Urinary bladder (tissue), 4 donors: ENCODE measurements around the gene RYR3. TPM values are rescaled to one million over a fixed set of nuclear protein-coding genes. Genes with fewer than 3 reads are reported as not detected.

Experiments used
- DNase-seq: peaks from one replicate; pipeline ENCODE4 v3.0.0-alpha.2; 2015; ENCODE audit errors: extremely low spot score
- H3K27ac ChIP-seq: one replicate; pipeline ENCODE4 v1.5.1; 2013; ENCODE audit warnings: low read depth, mild to moderate bottlenecking, moderate library complexity
- H3K36me3 ChIP-seq: one replicate; pipeline ENCODE4 v1.6.1; 2013; ENCODE audit warnings: mild to moderate bottlenecking, moderate library complexity; ENCODE audit not compliant: insufficient read depth
- H3K4me1 ChIP-seq: one replicate; pipeline ENCODE4 v1.6.1; 2013; ENCODE audit warnings: mild to moderate bottlenecking, moderate library complexity; ENCODE audit not compliant: insufficient read depth
- H3K4me3 ChIP-seq: one replicate; pipeline ENCODE4 v1.5.1; 2013; ENCODE audit warnings: low read depth, low read length
- WGBS: extraction: QIAGEN DNeasy Blood & Tissue Kit; methylation state at CpG from one replicate; pipeline ENCODE4 v1.1.7; 2013; 5-methylcytosine and 5-hydroxymethylcytosine counted together
- polyA plus RNA-seq: library from polyadenylated mRNA; stranded (reverse); fragments of 200-250 nt; gene quantifications from one replicate; pipeline ENCODE4 v1.2.3, GENCODE V29; 2013
- total RNA-seq: library from RNA; depleted of rRNA; stranded (reverse); fragments of >200 nt; gene quantifications from one replicate; pipeline ENCODE4 v1.2.3, GENCODE V29; 2014
- donor health status: healthy with polysubstance abuse.
- donor health status: healthy.

RYR3 gene
- total and polyA plus RNA-seq, 2 donors = 5.1 to 10.5 TPM

DNA sequence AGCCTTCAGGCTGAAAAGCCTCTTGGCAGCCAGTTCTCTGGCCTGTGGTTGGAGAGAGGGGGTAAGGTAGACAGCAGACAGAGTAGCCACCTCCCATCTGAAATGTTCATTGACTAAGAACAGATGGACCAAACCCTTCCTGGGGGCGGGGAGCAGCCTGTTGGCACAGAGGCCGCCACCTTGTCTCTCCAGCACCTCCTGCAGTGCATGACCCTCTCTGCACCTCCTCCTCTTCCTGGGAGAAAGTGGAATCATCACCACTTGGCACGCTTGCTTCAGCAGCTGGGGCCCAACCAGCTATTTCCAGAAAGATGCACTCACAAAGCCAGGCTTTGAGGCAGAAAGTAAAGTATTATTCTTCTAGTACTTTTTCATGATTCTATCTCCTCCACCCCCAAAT lies 344.1 kb downstream of the RYR3 start:
- no peak overlapping the region for H3K27ac ChIP-seq
- H3K36me3 ChIP-seq = no peaks in the 10 kb centered on the region
- DNase-seq = no peak
- no peak overlapping the region for H3K4me3 ChIP-seq
- H3K4me1 ChIP-seq = no peaks in the 10 kb centered on the region
- 66% methylated on average over 3 of the region's 3 CpGs for WGBS

DNA sequence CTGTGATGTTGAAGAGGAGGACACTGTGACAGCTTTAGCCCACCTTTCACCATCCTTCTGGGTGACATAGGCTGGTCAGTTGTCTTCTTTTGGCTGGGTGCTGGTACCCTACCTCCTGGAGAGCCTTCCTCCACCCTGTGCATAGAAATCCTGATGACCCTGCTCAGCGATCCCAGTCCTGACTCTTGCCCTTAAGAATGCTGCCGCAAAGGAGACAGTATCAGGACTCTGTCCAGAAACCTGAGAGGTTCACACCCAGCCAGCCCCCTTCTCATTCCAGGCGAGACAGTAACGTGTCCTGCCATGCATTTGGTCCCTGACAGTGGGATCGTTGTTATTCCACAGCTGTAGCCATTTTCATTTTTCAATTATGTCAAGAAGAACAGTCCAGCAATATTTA lies 344.7 kb downstream of the RYR3 start:
- no peak for DNase-seq
- H3K36me3 ChIP-seq = no peaks in the 10 kb centered on the region
- no peak overlapping the region for H3K4me3 ChIP-seq
- no peak overlapping the region for H3K27ac ChIP-seq
- WGBS = 72% methylated on average over 5 of the region's 5 CpGs
- no peaks in the 10 kb centered on the region for H3K4me1 ChIP-seq

DNA sequence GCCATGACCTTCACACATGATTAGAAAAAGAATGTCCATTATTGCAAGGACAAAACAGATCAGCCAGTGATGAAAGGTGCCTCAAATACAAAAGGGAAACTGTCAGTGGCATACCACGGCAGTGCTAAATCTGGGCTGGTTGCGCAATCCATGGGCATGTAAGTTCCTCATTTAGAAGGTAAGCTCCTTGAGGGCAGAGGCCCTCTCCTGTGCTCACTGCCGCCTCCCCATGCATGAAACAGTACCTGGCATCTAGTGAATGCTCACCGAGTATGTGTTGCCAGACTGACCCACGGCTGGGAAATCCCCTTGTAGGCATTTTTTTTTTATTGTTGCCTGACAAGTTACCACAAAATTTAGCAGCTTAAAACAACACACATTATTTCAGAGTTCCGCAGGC lies 345.4 kb downstream of the RYR3 start:
- H3K4me1 ChIP-seq = no peaks in the 10 kb centered on the region
- H3K27ac ChIP-seq = no peak overlapping the region
- H3K4me3 ChIP-seq = no peak overlapping the region
- no peaks in the 10 kb centered on the region for H3K36me3 ChIP-seq
- no peak for DNase-seq
- WGBS = 93% methylated on average over 6 of the region's 6 CpGs

DNA sequence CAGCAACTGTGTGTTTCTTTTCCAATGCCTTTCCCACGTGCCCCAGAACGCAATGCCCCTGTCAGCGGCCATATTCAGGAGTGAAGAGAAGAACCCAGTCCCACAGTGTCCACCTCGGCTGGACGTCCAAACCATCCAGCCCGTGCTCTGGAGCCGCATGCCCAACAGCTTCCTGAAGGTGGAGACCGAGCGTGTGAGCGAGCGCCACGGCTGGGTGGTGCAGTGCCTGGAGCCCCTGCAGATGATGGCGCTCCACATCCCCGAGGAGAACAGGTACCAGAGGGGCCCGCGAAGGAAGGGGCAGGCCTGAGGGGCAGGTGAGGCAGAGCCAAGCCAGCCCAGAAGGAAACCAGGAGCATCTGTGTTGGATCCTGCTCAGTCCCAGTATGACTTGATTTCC lies 349.4 kb downstream of the RYR3 start:
- no peak overlapping the region for H3K4me3 ChIP-seq
- no peaks in the 10 kb centered on the region for H3K36me3 ChIP-seq
- 92% methylated on average over 16 of the region's 16 CpGs for WGBS
- H3K4me1 ChIP-seq = no peaks in the 10 kb centered on the region
- DNase-seq = no peak
- no peak overlapping the region for H3K27ac ChIP-seq

DNA sequence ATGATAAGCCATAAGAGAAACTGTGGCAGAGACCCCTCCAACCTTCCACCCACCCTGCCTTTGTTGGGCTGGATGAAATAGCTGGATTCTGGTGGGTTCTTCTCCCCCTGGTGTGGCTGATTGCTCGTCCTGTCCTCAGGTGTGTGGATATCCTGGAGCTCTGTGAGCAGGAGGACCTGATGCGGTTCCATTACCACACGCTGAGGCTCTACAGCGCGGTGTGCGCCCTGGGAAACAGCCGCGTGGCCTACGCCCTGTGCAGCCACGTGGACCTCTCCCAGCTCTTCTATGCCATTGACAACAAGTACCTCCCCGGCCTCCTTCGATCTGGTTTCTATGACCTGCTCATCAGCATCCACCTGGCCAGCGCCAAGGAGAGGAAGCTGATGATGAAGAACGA lies 351.2 kb downstream of the RYR3 start:
- WGBS = 96% methylated on average over 14 of the region's 14 CpGs
- DNase-seq = no peak
- no peaks in the 10 kb centered on the region for H3K4me1 ChIP-seq
- no peaks in the 10 kb centered on the region for H3K36me3 ChIP-seq
- no peak overlapping the region for H3K27ac ChIP-seq
- no peak overlapping the region for H3K4me3 ChIP-seq

DNA sequence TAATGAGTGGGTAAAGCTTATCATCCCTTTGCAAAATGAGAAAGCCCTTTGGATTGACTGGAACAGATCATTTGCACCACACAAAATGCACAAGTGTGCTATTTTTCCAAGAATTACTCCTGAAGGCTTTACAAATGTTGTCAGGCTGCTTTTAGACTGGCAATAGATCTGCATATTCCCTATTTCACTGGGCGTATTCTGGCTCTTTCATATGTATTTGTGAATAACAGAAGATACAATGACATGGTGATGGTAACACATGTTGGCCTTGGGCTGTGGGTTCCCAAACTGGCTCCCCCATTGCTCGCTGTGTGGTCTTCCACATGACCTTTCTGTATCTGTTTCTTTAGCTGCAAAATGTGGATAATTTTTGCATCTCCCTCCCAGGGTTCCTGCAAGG lies 354.2 kb downstream of the RYR3 start:
- no peak overlapping the region for H3K27ac ChIP-seq
- WGBS = 95% methylated on average over 2 of the region's 2 CpGs
- H3K4me1 ChIP-seq = no peaks in the 10 kb centered on the region
- no peak overlapping the region for H3K4me3 ChIP-seq
- DNase-seq = no peak
- H3K36me3 ChIP-seq = no peaks in the 10 kb centered on the region

DNA sequence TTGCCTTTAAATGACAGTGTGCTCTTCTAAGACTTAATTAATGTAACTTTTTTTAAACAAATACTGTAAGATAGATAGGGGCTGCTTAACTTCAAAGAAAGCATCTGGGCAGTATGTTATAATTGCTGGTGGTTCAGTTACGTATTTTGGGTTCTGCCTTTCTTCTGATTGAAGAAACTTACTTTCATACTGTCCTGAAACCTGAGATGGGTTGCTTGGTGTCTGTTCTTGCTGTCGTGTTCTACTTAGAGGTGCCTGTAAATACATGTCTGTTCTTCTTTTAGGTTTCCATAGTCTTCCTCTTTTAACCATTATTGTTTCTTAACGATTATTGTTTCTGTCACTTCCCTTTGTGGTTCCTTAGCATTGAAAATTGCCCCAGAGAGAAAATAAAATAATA lies 359.8 kb downstream of the RYR3 start:
- DNase-seq = no peak
- Histone ChIP-seq H3K36me3 (no peaks in the 10 kb centered on the region), H3K4me1 (no peaks in the 10 kb centered on the region), H3K4me3 (no peak overlapping the region), H3K27ac (no peak overlapping the region)
- 61% methylated on average over 3 of the region's 3 CpGs for WGBS

DNA sequence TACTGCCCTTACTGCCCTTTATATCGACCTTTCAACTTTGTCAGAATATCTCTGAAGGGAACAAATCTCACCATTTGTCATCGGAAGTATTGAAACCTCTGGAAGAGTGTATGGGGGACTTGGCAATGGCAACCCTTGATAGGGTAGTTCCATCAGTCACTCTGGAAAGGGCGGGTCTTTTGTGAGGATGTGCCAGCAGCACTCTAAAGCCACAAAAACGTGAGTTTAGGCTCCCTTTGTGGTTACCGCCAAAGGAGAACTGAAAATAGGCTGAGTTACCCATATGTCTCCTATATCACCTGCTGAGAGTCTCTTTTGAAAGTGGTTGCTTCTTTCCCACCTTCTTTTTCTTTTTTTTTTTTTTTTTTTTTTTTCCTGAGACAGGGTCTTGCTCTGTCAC lies 360.7 kb downstream of the RYR3 start:
- H3K36me3 ChIP-seq = no peaks in the 10 kb centered on the region
- no peaks in the 10 kb centered on the region for H3K4me1 ChIP-seq
- WGBS = 80% methylated on average over 5 of the region's 5 CpGs
- no peak overlapping the region for H3K27ac ChIP-seq
- H3K4me3 ChIP-seq = no peak overlapping the region
- no peak for DNase-seq

DNA sequence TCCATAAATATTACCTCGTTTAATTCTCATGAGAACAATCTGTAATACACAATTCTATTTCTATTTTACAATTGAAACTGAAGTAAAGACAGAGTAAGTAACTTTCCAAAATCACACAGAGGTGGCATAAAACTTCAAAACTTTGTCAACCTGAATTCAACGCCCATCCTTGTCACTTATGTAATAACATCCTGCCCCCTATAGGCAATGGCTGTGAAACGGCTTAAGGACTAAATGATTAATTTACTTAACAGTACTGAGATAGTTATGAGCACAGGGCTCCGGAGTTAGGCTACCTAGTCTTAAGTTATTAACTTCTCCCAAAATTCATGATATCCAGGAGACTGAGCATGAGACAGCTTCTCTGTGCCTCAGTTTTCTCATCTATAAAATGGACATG lies 364.5 kb downstream of the RYR3 start:
- no peak overlapping the region for H3K27ac ChIP-seq
- H3K36me3 ChIP-seq = no peaks in the 10 kb centered on the region
- WGBS = 47% methylated on average over 4 of the region's 4 CpGs
- H3K4me1 ChIP-seq = no peaks in the 10 kb centered on the region
- H3K4me3 ChIP-seq = no peak overlapping the region
- no peak for DNase-seq

DNA sequence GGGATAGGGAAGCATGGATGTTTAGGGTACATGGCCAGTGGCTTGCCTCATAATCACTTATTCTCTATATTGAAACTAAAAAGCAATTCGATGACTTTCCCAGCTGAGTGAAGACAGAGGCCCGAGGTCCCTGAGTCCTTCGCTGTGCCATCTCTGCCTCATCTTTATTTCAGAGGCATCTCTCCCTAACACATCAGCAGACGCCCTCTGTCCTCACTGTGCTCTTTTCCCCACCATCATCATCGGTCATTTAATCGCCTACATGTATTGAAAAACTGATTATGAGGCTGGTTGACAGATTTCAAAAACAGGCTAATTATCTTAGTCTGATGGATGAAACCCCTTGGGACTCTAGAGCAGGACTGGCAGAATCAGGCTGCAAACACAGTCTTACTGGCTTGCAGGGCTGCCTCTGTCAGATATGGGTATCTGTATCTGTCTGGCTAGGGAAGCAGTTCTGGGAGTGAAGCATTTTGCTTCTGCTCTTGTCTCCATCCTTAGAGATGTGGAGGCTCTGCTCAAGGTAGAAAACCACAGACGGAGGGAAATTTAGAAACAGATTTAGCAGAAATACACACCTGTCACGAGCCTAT lies 366.6 kb downstream of the RYR3 start:
- no peak for DNase-seq
- Histone ChIP-seq H3K4me3 (no peak overlapping the region), H3K27ac (no peak overlapping the region), H3K36me3 (no peaks in the 10 kb centered on the region), H3K4me1 (no peaks in the 10 kb centered on the region)
- WGBS = 89% methylated on average over 8 of the region's 8 CpGs

DNA sequence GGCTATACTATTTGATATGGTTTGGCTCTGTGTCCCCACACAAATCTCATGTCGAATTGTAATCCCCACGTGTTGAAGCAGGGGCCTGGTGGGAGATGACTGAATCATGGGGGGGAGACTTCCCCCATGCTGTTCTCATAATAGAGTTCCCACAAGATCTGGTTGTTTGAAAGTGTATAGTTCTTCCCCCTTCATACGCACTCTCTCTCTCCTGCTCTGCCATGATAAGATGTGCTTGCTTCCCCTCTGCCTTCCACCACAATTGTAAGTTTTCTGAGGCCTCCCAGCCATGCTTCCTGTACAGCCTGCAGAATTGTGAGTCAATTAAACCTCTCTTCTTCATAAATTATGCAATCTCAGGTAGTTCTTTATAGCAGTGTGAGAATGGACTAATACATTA lies 367.4 kb downstream of the RYR3 start:
- DNase-seq = no peak
- Histone ChIP-seq H3K36me3 (no peaks in the 10 kb centered on the region), H3K4me3 (no peak overlapping the region), H3K27ac (no peak overlapping the region), H3K4me1 (no peaks in the 10 kb centered on the region)
- WGBS = 43% methylated on average over 3 of the region's 3 CpGs

DNA sequence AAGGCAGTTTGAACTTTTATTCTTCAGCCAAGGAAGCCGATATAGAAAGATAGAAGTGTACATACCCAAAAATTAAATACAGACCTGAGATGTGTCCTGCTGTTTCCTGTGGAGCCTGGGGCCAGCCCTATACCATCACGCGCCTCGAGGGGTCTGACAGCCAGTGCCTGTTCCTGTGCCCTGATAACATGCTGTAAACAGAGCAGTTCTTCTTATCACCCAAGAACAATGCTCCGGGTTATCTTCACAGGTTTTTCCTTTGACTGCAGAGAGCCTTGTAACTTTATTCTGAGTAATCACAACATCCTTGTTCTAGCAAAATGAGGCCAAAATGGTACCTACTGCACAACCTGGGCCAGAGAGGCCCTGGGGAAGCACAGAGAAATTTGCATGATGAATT lies 367.8 kb downstream of the RYR3 start:
- no peak overlapping the region for H3K27ac ChIP-seq
- 48% methylated on average over 5 of the region's 5 CpGs for WGBS
- no peaks in the 10 kb centered on the region for H3K36me3 ChIP-seq
- H3K4me3 ChIP-seq = no peak overlapping the region
- DNase-seq = no peak
- H3K4me1 ChIP-seq = no peaks in the 10 kb centered on the region

DNA sequence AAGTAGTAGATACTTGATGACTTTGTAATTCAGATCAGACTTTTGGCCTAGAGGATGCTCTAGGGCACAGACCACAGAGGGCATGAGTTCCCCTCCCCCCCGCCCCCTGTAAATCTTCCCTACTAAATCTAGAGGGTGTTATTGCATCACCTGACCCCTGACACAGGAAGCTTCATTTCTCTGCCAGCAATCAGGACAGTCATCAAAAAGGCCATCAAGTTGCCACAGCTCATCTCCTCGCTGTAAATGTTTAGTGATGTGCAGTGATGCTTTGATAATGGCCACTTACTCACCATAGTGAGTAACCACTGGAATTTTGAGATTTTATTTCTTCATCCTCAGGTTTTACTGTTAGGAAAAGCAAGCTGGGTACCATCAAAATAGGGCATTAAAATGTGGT lies 368.3 kb downstream of the RYR3 start:
- Histone ChIP-seq H3K36me3 (no peaks in the 10 kb centered on the region), H3K4me1 (no peaks in the 10 kb centered on the region), H3K27ac (no peak overlapping the region), H3K4me3 (no peak overlapping the region)
- no peak for DNase-seq
- 32% methylated on average over 2 of the region's 2 CpGs for WGBS

DNA sequence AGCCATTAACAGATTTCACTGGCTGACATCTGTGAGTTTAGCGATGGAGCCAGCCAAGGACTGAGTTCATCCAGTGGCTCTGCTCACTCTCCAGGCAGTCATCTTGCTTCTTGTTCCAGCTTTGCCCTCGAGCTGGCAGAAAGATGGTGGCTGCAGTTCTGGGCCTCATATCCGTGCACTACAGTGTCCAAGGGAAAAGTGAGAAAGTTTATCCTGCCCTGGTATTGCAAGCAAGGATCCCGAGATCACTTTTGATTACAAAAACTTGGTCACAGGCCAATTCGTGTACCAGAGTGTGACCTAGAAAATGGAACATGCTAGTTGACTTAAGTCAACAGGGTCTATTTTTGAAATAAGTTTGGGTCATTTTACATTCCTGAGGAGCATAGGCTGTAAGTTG lies 369.6 kb downstream of the RYR3 start:
- no peak overlapping the region for H3K27ac ChIP-seq
- H3K36me3 ChIP-seq = no peaks in the 10 kb centered on the region
- no peaks in the 10 kb centered on the region for H3K4me1 ChIP-seq
- WGBS = 73% methylated on average over 5 of the region's 5 CpGs
- DNase-seq = no peak
- H3K4me3 ChIP-seq = no peak overlapping the region

DNA sequence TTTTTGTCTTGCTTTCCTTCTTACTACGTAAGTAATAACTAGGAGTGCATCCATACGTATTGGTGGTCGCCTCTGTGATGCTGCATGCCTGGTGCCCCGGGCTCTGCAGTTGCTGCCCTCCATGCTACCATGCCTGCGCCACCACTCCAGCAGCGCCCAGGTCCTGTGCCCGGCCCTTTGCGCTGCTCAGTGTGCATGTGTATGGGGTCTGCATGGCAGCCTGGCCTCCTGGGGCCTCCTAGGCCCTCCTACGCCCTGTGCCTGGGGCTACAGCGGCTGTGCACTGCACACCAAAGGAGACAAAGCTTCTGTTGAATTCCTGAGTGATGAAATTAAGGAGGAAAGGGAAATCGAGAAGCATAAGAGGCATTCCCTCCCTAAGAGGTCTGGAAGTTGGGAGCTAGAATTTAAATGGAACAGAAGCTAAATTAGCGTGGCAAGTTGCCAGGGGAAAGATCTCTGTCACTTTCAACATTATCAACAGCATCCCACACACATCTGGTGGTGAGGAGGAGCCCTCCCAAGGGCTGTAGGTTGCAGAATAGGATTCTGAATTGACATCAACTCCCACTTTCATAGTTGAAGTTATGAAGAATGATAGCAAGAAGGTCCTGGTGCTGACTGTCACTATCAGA lies 382.5 kb downstream of the RYR3 start:
- no peak for DNase-seq
- Histone ChIP-seq H3K36me3 (no peaks in the 10 kb centered on the region), H3K27ac (no peak overlapping the region), H3K4me3 (no peak overlapping the region), H3K4me1 (no peaks in the 10 kb centered on the region)
- WGBS = 83% methylated on average over 12 of the region's 12 CpGs
